Measurements from ENCODE around the gene PRDM5. TPM values are rescaled to one million over a fixed set of nuclear protein-coding genes. Genes with fewer than 3 reads are reported as not detected.

PRDM5 gene
- total and polyA plus RNA-seq, 9 of the 15 experiments (the other 6 are each of a cell fraction or from before 2014, with no cell fraction given), result not detected

DNA sequence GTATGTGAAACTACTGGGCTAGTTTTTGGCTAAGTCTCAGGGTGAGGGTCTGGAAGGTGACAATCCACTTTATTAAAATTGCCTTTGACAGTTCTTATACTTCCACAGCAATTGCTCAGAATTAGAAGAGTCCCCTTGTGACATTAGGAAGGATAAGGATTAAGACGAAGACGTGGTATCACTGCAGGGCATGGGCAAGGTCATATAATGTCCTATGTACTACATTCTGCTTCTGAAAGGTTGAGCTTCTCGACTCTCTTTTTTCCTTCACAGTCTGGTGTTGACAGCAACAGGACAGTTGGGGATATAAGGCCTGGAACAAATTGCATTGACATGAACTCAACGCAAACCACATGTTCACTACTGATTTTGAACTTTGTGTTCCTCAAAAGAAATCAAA, 40.9 kb upstream of the PRDM5 start:
- no peaks in the 10 kb centered on the region for H3K9me1 ChIP-seq (ENCODE audit: control insufficient read depth, insufficient read depth, low read length)
- no peak for FAIRE-seq
- no peak overlapping the region for H3K4me2 ChIP-seq (ENCODE audit: insufficient read depth, low read length)
- TF ChIP-seq CHCHD3 (CRISPR knock-in tag; IDR thresholded peaks at IDR 0.05) (no peak), ZNF586 (CRISPR knock-in tag; conservative IDR thresholded peaks at IDR 0.05) (no peak), ZNF23 (CRISPR knock-in tag; IDR thresholded peaks at IDR 0.05) (no peak), ZNF274 (IDR thresholded peaks at IDR 0.05; ENCODE audit: borderline replicate concordance, low read depth, low read length) (no peak), NR3C1 (CRISPR knock-in tag; IDR thresholded peaks at IDR 0.05) (no peak), RAD51 (IDR thresholded peaks at IDR 0.05; ENCODE audit: borderline replicate concordance, low read depth) (no peak)
- no peaks in the 10 kb centered on the region for H3K9me3 ChIP-seq (replicated peaks; ENCODE audit: control insufficient read depth, insufficient read depth, low read depth, low read length)
- no peak for ATAC-seq
- no peak overlapping the region for H3K27ac ChIP-seq (ENCODE audit: extremely low read depth, low read depth, low read length)
- no peaks in the 10 kb centered on the region for H3K36me3 ChIP-seq (ENCODE audit: control insufficient read depth, insufficient read depth, low read length)
- H4K20me1 ChIP-seq (replicated peaks; ENCODE audit: control insufficient read depth, insufficient read depth, low read length), result no peaks in the 10 kb centered on the region
- intact Hi-C loops (cut with micrococcal nuclease), result no loop called here
- H3K27me3 ChIP-seq (ENCODE audit: control insufficient read depth in 2 of 2, insufficient read depth in 2 of 2, low read length in 2 of 2), result no peaks in the 10 kb centered on the region
- ChIA-PET POLR2A (no interaction called here), CTCF (ENCODE audit: low intra/inter-chr PET ratio) (no interaction called here)
- no peak overlapping the region for H3K4me3 ChIP-seq
- H3K9ac ChIP-seq (ENCODE audit: insufficient read depth in 1 of 2, low read depth in 2 of 2, low read length in 2 of 2), result no peak overlapping the region
- in situ Hi-C loops (cut with MboI), result no loop called here
- no peaks in the 10 kb centered on the region for H3K4me1 ChIP-seq (replicated peaks in 1 of 2; ENCODE audit: control insufficient read depth in 2 of 2, insufficient read depth in 2 of 2, low read length in 2 of 2)
- BruUV-seq (replicated peaks), result no TSS peak
- 0% methylated on average over 4 of the region's 4 CpGs for WGBS (ENCODE audit: insufficient coverage, low coverage, missing lambda C conversion rate)
- no peak for DNase-seq (ENCODE audit: extremely low read depth in 1 of 4, low spot score in 3 of 4)
- no peak overlapping the region for H2AFZ ChIP-seq (ENCODE audit: low read depth, low read length)
- H3K79me2 ChIP-seq (ENCODE audit: control insufficient read depth, insufficient read depth, low read length), result no peaks in the 10 kb centered on the region

GRCh38 chr4:120960656-120961267, 38.2 kb upstream of the PRDM5 start:
- Histone ChIP-seq H3K9me3 (replicated peaks; ENCODE audit: control insufficient read depth, insufficient read depth, low read depth, low read length) (no peaks in the 10 kb centered on the region), H3K4me2 (ENCODE audit: insufficient read depth, low read length) (no peak overlapping the region), H3K27ac (ENCODE audit: extremely low read depth, low read depth, low read length) (no peak overlapping the region), H3K4me3 (no peak overlapping the region), H3K79me2 (ENCODE audit: control insufficient read depth, insufficient read depth, low read length) (no peaks in the 10 kb centered on the region), H3K9ac (ENCODE audit: insufficient read depth in 1 of 2, low read depth in 2 of 2, low read length in 2 of 2) (no peak overlapping the region), H4K20me1 (replicated peaks; ENCODE audit: control insufficient read depth, insufficient read depth, low read length) (no peaks in the 10 kb centered on the region), H3K4me1 (replicated peaks in 1 of 2; ENCODE audit: control insufficient read depth in 2 of 2, insufficient read depth in 2 of 2, low read length in 2 of 2) (no peaks in the 10 kb centered on the region), H2AFZ (ENCODE audit: low read depth, low read length) (no peak overlapping the region), H3K27me3 (ENCODE audit: control insufficient read depth in 2 of 2, insufficient read depth in 2 of 2, low read length in 2 of 2) (no peaks in the 10 kb centered on the region), H3K9me1 (ENCODE audit: control insufficient read depth, insufficient read depth, low read length) (no peaks in the 10 kb centered on the region), H3K36me3 (ENCODE audit: control insufficient read depth, insufficient read depth, low read length) (no peaks in the 10 kb centered on the region)
- intact Hi-C loops (cut with micrococcal nuclease), result no loop called here
- in situ Hi-C loops (cut with MboI), result no loop called here
- FAIRE-seq, result no peak
- no peak for DNase-seq (ENCODE audit: extremely low read depth in 1 of 4, low spot score in 3 of 4)
- ChIA-PET POLR2A (no interaction called here), CTCF (ENCODE audit: low intra/inter-chr PET ratio) (no interaction called here)
- ATAC-seq, result no peak
- BruUV-seq (replicated peaks), result no TSS peak
- WGBS (ENCODE audit: insufficient coverage, low coverage, missing lambda C conversion rate), result 0% methylated on average over 2 of the region's 2 CpGs
- TF ChIP-seq SLC30A9 (CRISPR knock-in tag; IDR thresholded peaks at IDR 0.05) (no peak), NFIX (CRISPR knock-in tag; IDR thresholded peaks at IDR 0.05; ENCODE audit: low read depth) (no peak), SMAD2 (IDR thresholded peaks at IDR 0.05; ENCODE audit: low read depth, low read length) (no peak), LARP7 (IDR thresholded peaks at IDR 0.05) (no peak)
- TF ChIP-seq, protein P1, sequence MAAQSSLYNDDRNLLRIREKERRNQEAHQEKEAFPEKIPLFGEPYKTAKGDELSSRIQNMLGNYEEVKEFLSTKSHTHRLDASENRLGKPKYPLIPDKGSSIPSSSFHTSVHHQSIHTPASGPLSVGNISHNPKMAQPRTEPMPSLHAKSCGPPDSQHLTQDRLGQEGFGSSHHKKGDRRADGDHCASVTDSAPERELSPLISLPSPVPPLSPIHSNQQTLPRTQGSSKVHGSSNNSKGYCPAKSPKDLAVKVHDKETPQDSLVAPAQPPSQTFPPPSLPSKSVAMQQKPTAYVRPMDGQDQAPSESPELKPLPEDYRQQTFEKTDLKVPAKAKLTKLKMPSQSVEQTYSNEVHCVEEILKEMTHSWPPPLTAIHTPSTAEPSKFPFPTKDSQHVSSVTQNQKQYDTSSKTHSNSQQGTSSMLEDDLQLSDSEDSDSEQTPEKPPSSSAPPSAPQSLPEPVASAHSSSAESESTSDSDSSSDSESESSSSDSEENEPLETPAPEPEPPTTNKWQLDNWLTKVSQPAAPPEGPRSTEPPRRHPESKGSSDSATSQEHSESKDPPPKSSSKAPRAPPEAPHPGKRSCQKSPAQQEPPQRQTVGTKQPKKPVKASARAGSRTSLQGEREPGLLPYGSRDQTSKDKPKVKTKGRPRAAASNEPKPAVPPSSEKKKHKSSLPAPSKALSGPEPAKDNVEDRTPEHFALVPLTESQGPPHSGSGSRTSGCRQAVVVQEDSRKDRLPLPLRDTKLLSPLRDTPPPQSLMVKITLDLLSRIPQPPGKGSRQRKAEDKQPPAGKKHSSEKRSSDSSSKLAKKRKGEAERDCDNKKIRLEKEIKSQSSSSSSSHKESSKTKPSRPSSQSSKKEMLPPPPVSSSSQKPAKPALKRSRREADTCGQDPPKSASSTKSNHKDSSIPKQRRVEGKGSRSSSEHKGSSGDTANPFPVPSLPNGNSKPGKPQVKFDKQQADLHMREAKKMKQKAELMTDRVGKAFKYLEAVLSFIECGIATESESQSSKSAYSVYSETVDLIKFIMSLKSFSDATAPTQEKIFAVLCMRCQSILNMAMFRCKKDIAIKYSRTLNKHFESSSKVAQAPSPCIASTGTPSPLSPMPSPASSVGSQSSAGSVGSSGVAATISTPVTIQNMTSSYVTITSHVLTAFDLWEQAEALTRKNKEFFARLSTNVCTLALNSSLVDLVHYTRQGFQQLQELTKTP (IDR thresholded peaks at IDR 0.05; ENCODE audit: low read depth in 1 of 2, partially characterized antibody in 2 of 2), result no peak
